Embryonic facial prominence (tissue), 1 donor: ENCODE data around the gene NF1.
"Not testable (repeated sequence)": the region's sequence is repeated elsewhere in the genome, so short reads cannot be mapped to it uniquely, and the experiment has no call there.

Source experiments
- DNase-seq: peaks from one replicate; pipeline ENCODE4 v3.0.0-alpha.2; 2016; ENCODE audit errors: extremely low spot score

NF1 gene

DNA sequence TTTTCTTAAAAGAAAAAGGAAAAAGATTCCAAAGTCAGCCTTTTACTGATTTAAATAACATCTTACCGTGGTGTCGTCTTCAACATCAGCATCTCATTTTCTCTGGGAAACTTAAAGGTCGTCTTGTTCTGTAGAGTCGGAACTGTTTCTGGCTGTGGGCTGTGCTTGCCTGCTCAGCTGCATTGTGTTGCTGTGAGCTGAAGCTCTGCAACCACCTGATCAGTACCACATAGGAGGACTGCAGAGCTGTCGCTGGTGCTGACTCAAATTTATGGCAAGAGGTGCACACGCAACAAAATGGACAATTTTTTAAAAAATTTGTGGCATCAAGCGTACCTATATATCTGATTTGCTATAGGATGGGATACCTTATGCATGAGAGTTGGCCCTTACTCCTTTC is 202.3 kb downstream of the NF1 start, which contains the start of gene OMG:
TSS of gene OMG (minus strand) at position 150 of the 400 bp plus-strand sequence. CDS start 908 bp downstream, outside the sequence.
- no peak for DNase-seq

DNA sequence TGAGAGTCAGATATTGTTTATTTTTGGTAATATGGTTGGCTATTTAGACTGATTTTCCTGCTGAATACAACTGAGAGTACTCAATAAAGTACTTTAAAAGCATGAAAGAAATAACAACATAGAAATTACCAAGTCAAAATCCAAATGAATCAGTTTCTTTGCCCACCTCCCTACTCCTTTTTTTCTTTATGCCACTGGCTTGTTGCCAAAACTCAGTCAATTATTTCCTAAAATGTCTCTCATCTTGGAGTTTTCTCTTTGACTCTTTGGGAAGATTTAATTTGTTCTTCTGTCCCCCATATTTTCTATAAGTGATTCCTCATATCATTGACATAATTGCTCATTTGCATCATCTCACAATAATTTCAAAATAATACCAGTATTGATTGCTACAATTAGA is 204.8 kb downstream of the NF1 start:
- no peak for DNase-seq

DNA sequence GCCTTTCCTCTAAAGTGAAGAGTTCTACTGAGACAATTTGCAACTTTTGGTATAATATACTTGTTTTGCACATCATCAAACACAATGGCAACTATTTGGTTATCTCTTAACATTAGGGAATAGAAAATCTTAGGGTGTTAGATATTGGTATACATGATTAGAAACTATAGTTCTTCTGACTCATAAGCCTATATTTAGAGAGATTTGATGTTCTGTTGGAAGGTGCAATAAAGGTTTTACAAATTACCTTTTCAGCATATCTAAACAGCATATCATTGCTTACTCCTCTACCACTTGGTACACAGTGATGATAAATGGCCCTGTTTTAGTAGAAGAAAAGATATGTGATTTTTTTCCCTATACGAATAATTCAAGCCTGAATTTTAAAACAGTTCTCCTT is 212.9 kb downstream of the NF1 start:
- no peak for DNase-seq

DNA sequence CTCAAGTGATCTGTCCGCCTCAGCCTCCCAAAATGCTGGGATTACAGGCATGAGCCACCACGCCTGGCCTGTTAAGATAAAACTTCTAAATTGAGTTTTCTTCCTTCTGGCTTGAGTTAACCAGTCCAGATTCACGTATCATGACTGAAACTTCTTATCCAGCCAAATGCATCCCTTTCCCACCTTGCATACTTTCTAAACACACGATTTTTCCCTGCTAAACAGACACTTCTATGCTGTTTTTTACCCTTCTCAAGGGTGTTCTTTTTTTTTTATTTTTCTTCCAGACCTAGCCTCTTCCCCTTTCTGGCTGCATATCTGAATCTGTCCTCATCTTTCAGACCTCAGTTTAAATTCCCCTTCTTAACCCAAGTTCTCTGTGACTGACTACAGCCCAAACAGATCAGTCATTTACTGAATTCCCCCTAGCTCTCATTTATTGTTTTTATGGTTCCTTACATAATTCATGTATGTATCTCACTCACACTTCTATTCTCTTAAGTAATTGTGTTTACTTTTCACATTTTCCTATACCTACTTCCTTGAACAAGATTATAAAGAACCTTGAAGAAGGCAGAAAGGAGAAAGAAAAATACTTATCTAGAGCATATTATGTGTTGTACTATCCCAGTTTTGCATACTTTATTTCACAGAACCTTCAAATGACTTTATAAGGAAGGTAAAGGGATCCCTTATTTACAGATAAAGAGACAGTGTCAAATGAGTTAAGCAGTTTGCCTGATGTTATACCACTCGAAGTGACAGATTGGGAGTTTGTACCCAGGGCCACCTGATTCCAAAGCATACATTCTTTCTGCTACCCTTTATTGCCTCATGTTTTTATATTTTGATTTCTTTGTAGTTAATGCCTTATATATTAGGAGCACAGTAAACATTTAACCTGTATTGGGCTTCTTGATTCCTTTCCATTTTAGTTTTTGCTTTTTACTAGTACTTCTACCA is 213.9 kb downstream of the NF1 start:
- DNase-seq, result no peak

DNA sequence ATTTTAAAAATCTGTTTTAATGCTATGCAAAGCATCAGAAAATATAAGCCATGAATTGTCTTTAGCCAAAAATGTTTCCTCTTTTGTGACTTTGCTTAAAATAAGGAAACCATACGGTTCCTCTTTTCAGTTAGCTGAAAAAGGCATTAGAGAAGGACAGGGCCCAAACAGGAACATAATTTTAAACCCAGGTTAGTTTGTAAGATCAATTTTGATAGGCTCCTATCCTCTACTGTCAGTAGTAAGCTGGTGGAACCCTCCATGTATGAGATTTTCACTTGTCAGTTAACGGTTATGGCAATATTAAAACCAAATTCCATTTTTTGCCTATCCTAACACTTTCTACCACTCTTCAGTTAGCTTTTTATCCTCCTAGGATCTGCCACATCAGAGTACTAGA is 214.8 kb downstream of the NF1 start:
- no peak for DNase-seq

DNA sequence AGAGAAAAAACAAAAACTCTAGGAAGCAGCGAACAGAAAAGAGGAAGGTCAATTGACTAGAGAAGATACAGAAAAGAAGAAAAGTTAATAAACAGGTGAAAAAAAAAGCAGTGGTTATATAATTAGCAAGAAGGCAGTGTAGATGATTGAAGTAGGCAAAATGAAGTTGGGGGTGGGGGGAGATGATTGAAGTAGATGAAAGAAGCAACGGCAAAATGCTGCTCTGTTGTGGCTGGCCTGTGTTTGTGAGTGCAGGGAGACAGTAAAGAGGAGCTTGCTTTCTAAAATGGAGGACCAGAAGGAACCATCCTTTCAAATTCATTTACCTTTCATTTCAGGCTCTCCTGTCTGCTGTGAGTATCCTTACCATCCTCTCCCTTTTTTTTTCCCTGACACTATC is 215.5 kb downstream of the NF1 start:
- DNase-seq, result no peak

DNA sequence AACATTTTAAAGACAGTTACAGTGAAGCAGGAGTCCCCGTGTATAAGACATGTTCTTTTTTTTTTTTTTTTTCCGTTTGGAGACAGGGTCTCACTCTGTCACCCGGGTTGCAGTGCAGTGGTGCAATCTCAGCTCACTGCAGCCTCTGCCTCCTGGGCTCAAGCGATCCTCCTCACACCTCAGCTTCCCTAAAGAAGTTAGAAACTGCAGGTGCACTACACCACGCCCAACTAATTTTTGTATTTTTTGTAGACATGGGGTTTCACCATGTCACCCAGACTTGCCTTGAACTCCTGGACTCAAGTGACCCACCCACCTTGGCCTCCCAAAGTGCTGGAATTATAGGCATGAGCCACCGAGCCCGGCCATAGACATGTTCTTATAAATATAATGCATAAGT is 216.1 kb downstream of the NF1 start:
- no peak for DNase-seq

DNA sequence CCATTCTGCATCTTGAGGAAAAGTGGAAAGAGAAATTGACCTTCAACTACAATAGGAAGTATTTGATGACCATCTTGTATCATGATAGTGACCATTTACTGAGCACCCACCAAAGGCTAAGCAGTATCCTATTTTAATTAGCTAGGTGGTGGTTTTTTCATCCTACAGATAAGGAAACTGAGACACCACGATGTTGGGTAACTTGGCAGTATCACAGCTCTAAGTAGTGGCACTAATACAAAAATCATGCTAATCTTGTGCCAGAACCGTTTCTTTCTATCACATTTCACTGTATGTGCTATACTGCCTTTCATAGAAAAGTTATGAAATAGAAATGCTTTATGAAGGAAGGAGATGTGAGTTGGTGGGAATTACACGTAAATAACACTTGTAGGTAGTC is 216.7 kb downstream of the NF1 start:
- no peak for DNase-seq

DNA sequence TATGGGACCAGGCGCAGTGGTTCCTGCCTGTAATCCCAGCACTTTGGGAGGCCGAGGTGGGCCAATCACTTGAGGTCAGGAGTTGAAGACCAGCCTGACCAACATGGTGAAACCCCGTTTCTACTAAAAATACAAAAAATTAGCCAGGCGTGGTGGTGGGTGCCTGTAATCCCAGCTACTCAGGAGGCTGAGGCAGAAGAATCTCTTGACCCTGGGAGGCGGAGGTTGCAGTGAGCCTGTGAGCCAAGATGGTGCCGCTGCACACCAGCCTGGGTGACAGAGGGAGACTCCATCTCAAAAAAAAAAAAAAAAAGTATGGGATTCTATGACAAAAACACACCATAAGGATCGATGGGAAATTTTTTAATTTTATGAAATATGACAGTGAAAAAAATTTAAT is 217.4 kb downstream of the NF1 start:
- DNase-seq, result not testable (repeated sequence)

DNA sequence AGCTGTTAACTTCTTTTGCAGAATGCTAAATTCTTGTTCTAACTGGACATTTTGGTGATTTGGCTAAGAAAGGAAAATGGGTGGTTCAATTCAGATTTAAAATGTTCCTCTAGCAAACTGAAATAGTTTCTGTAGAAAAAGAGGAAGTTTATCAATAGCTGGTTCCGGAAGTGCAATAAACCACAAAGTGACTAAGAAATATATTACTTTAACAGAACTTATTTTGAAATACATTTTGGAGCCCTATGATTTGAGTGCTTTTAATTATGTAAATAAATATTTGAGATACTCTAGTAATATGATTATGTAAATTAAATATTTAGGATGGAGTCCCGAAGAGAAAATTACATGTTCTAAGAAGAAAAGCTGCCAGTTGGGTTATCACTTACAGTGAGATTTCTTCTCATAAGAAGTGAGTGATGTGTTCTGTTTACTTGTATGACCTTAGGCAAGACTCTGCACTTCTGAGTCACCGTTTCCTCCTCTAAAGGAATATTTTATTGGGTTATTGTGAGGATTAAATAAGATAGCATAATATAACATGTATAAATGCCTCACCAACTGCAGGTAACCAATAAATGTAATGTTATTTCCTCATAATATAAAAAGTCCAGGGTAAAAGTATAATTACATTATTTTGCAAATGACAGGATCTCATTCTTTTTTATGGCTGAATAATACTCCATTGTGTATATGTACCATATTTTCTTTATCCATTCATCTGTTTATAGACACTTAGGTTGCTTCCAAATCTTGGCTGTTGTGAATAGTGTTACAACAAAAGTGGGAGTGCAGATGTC is 219.4 kb downstream of the NF1 start, which contains the start of gene EVI2B:
TSS of gene EVI2B (minus strand) at position 73 of the 800 bp plus-strand sequence. CDS start 8,445 bp downstream, outside the sequence.
- DNase-seq, result no peak

DNA sequence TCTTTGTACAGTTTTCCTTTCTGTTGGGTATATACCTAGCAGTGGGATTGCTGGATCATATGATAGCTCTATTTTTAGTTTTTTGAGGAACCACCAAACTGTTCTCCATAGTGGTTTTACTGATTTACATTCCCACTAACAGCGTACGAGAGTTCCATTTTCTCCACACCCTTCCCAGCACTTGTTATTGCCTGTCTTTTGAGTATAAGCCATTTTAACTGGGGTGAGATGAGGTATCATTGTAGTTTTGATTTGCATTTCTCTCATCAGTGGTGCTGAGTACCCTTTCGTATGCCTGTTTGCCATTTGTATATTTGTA is 220.0 kb downstream of the NF1 start:
- no peak for DNase-seq

DNA sequence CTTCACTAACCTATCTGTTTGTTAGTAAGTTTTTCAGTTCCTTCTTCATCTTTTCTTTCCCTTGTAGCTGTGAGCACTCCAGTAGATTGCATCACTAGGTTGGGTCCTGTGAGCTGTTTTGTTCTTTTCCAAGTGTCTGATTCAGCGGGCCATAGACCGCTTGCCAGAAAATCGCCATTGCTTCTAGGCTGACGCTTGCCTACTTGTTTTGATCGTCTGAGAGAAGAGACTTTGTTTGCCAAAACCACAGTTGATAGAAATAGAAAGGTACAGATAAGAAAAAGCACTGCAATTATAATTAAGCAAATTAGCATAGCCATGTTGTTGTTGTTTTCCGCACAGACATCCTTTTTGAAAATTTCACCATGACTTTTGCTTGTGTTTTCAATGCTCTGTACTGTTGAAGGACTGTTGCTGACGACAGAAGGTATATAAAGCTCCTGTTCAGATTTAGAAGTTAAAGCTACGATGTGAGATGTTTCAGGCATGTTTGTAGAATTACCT is 223.6 kb downstream of the NF1 start:
- DNase-seq, result no peak

DNA sequence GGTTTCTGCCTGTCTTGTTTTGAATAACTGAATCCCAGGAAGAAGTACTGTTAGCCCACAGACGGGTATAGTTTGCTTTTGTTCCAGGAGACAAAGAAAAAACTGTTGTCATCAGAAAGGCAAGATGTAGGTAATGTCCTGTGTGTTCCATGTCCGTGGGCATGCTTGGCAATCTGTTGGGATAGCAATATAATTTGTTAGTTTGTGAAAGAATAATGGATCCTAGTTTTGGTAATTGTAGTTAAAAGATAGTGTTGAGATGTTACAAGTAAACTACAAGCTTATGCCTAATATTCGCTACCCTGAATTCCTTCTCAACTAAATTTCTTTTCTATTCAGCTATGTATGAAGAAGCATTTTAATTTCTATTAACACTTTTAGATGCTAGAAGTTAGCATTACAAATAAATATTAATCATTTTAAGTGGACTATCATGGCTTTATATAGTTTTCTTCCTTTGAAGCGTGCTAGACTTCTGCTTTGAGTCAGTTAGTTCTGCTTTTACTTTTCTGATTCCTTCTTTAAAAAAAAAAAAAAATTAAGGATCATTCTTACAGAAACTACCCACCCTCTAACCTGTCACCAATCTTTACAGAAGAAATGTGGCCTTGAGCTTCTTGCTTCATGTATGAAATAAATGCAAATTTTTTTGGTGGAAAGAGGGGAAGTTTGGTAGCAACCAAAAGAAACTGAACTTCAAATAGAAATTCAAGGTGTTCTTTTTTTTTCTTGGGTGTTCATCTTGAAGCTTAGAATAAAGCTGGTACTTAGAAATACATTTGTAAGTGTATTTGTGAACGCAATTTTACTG is 224.3 kb downstream of the NF1 start:
- DNase-seq, result no peak

DNA sequence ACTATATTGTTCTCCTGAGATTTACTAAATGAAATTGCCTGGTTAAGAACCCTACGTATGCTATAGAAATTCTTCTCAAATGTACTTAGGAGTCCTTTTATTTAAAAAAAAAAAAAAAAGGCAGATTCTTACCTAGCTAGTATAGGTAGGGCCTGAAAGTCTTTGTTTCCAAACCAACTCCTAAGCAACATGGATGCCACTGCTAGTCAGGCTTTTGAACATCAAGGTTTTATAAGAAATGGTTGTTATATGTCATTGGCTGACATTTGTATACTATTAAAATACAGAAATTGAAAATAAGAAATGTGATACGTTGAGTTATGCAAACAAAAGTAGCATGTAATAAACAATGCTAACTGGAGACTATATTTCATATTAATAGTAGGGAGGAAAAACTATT is 225.5 kb downstream of the NF1 start:
- DNase-seq, result no peak

DNA sequence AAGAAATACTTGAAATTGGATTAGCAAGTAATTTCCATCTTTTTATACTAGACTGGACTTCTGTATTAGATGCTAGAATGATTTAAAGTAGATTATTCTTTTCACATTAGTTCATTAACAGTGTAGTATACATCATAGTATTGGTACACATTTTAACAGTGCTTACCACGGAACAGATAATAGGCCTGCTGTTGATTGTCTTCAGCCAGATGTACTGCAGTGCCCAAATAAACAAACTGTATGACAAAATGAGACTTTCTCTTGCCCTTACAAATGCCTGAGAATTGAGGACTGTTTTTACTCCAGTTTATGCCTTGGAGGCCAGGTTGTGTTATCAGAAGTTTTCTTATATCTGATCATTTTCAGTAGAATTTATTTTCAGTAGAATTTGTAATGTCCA is 226.0 kb downstream of the NF1 start:
- no peak for DNase-seq

DNA sequence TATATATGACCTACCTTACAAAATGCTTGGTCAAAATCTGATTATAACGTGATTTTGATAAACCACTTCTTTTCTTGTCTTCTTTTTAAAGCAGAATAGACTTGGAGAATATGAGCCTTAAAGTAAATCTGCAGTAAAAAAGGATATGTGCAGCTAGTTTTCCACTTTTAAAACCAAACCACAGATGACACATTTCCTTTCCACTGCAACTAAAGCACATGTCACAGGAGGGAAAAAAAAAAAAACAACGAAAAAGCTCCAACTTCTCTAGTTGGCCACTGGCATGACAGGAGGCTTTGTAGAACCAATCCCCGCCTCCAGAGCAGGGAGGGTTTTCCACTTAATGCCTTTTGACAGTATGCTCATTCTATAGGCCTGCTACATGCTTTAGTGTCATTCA is 226.7 kb downstream of the NF1 start, which contains the start of gene EVI2A:
TSS of gene EVI2A (minus strand) at position 142 of the 400 bp plus-strand sequence. CDS start 2,609 bp downstream, outside the sequence.
- no peak for DNase-seq

DNA sequence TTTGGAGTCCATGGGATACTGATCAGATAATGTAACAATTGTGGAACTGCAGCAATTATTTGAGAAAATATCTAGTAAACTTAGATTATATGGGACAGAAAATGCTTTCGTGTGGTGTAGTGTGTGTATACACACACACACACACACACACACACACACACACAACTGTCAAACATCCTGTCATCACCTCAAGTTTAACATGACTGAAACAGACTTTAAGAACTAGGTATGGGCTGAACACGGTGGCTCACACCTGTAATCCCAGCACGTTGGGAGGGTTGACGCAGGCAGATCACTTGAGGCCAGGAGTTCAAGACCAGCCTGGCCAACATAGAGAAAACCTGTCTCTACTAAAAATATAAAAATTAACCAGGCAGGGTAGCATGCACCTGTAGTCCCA is 227.2 kb downstream of the NF1 start:
- no peak for DNase-seq

DNA sequence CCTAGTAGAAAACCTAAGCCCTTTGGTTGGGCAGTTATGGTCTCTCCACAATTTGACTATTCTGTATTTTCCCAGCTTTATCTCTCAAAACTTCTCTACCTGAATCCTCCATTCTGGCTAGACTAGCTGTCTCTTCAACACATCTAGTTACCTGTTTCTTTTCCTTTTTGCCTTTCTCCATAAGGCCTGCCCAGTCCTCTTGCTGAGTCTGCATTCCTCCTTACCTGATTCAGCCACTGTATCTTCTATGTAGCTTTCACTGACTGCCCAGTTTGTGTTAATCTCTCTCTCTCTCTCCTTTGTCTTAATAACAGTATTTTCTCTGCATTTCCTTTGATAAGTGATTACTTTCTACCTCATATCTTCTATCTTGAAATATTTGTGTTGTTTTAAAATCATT is 228.8 kb downstream of the NF1 start:
- DNase-seq, result no peak

DNA sequence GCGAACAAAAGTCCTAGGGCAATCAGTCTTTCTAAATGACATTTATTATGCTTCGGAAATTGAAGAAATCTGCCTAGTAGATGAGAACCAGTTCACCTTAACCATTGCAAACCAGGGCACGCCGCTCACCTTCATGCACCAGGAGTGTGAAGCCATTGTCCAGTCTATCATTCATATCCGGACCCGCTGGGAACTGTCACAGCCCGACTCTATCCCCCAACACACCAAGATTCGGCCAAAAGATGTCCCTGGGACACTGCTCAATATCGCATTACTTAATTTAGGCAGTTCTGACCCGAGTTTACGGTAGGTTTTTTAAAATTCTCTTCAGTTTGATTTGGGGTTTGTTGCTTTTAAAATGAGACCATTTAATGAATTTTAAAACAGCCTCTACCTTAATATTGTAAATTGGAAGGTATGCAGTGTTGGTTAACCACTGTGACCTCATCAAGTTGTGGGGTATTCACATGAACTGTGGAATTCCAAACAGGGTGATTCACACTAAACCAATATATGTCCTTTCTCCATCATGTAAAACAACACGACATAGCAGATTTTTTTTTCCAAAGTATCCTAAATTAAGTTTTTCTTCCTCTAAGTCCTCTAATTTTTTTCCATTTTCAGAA is 232.9 kb downstream of the NF1 start:
- DNase-seq, result no peak

DNA sequence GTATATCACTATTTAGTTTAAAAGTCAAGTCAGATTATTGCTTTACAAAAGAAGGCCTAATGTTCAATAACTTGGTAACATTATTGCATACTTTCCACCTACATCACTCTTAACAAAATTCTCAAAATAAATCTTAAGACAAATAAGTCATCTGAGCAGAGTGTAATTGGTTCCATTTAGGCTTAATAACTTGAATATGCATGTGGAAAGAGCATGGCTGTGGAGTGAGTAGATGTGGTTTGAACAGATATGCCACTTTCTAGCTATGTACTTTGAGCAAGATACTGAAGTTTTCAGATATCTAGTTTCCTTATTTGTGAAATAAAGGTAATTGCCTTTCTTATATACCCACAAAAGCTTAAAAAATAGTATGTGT is 233.4 kb downstream of the NF1 start:
- no peak for DNase-seq

DNA sequence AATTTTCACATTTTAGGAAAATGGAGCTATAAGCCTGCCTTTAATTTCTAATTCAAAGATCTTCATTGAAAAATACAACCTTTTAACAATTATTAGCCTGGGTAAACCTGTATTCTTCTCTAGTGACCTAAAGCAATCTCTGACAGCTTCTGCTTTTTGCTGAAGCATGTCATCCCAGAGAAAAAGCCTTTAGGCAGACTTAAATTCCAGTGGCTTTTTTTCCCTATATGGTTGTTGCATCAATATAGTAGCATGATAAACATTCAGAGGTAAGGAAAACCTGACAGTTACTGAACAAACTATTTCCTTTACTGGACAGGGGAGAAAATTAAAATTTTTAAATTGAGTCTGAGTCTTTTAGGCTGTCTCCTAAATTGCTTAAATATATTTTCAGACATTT is 234.4 kb downstream of the NF1 start:
- DNase-seq, result no peak
